Neural cell (in vitro differentiated cells): ENCODE results near the gene URB2. TPM values are rescaled to one million over a fixed set of nuclear protein-coding genes. Genes with fewer than 3 reads are reported as not detected.

Experiments used
- H2AFZ ChIP-seq: fragments of 200-600, 300-800 bp; sonication (generic), shearing (Covaris generic); 2 replicates; pipeline ENCODE4 v1.6.0; 2014; ENCODE audit warnings: low read depth, mild to moderate bottlenecking, antibody characterized with exemption, low read length, moderate library complexity
- H3F3A ChIP-seq: fragments of 200-600 bp; shearing (Covaris generic); 2 replicates; pipeline ENCODE4 v1.6.1; 2016; ENCODE audit warnings: mild to moderate bottlenecking, moderate library complexity, mixed read lengths, antibody characterized with exemption, low read length; ENCODE audit not compliant: insufficient read depth, poor library complexity, severe bottlenecking
- H3K27ac ChIP-seq: fragments of 200-600, 300-800 bp; sonication (generic), shearing (Covaris generic); 2 replicates; pipeline ENCODE4 v1.5.1; 2014; ENCODE audit warnings: mild to moderate bottlenecking, low read length, moderate library complexity
- H3K27me3 ChIP-seq: fragments of 300-800, 200-600 bp; sonication (generic), shearing (Covaris generic); 2 replicates; pipeline ENCODE4 v1.6.0; 2014; ENCODE audit warnings: mild to moderate bottlenecking, low read depth, low read length, moderate library complexity; ENCODE audit not compliant: insufficient read depth
- H3K36me3 ChIP-seq: fragments of 300-800, 200-600 bp; sonication (generic), shearing (Covaris generic); 2 replicates; pipeline ENCODE4 v1.5.1; 2014; ENCODE audit warnings: mild to moderate bottlenecking, antibody characterized with exemption, low read length, moderate library complexity; ENCODE audit not compliant: insufficient read depth
- H3K4me2 ChIP-seq: fragments of 300-800, 200-600 bp; sonication (generic), shearing (Covaris generic); 2 replicates; pipeline ENCODE4 v1.6.0; 2014; ENCODE audit warnings: mild to moderate bottlenecking, low read length
- H3K4me3 ChIP-seq: fragments of 300-800, 200-600 bp; sonication (generic), shearing (Covaris generic); 2 replicates; pipeline ENCODE4 v1.5.1; 2014; ENCODE audit warnings: mild to moderate bottlenecking, low read length, moderate library complexity
- H3K79me2 ChIP-seq: fragments of 200-600 bp; shearing (Covaris generic); replicated peaks from 2 replicates; pipeline ENCODE4 v1.6.0; 2014; ENCODE audit warnings: mild to moderate bottlenecking, low read length, moderate library complexity; ENCODE audit not compliant: insufficient read depth
- H3K9ac ChIP-seq: fragments of 300-800, 200-600 bp; sonication (generic), shearing (Covaris generic); 2 replicates; pipeline ENCODE4 v1.6.1; 2016; ENCODE audit warnings: mild to moderate bottlenecking, low read length, mixed read lengths
- H3K9me2 ChIP-seq: fragments of 200-600 bp; shearing (Covaris generic); 2 replicates; pipeline ENCODE4 v1.6.1; 2016; ENCODE audit warnings: mild to moderate bottlenecking, low read length, mixed read lengths; ENCODE audit not compliant: insufficient read depth
- H3K9me3 ChIP-seq: fragments of 200-600, 300-800 bp; sonication (generic), shearing (Covaris generic); 2 replicates; pipeline ENCODE4 v1.6.1; 2016; ENCODE audit warnings: mild to moderate bottlenecking, mixed run types, low read length, moderate library complexity, mixed read lengths
- H4K20me1 ChIP-seq: fragments of 200-600 bp; shearing (Covaris generic); 2 replicates; pipeline ENCODE4 v1.6.1; 2016; ENCODE audit warnings: mild to moderate bottlenecking, mixed run types; ENCODE audit not compliant: insufficient read depth
- CTCF ChIP-seq: fragments of 450-650 bp; IDR thresholded peaks from 2 replicates; pipeline ENCODE4 v1.5.1; 2014; ENCODE audit warnings: antibody characterized with exemption, mild to moderate bottlenecking, moderate library complexity; ENCODE audit not compliant: poor library complexity, severe bottlenecking
- EP300 ChIP-seq: fragments of 450-650 bp; conservative IDR thresholded peaks from 2 replicates; pipeline ENCODE4 v1.6.1; 2014; ENCODE audit warnings: antibody characterized with exemption, mild to moderate bottlenecking, moderate library complexity; ENCODE audit not compliant: poor library complexity, severe bottlenecking
- EZH2 ChIP-seq: fragments of 200-600, 300-800 bp; shearing (Covaris generic), sonication (generic); IDR thresholded peaks from 2 replicates; pipeline ENCODE4 v1.6.1; 2014; ENCODE audit warnings: antibody characterized with exemption, low read length, borderline replicate concordance, mild to moderate bottlenecking; ENCODE audit not compliant: insufficient read depth, poor library complexity, severe bottlenecking
- MXI1 ChIP-seq: fragments of 450-650 bp; conservative IDR thresholded peaks from 2 replicates; pipeline ENCODE4 v1.6.1; 2014; ENCODE audit warnings: antibody characterized with exemption, mild to moderate bottlenecking; ENCODE audit not compliant: poor library complexity, severe bottlenecking
- POLR2AphosphoS5 ChIP-seq: IDR thresholded peaks from 2 replicates; pipeline ENCODE4 v1.6.1; 2012
- RAD21 ChIP-seq: fragments of 450-650 bp; conservative IDR thresholded peaks from 2 replicates; pipeline ENCODE4 v1.6.1; 2014; ENCODE audit warnings: antibody characterized with exemption, mild to moderate bottlenecking, moderate library complexity
- REST ChIP-seq: IDR thresholded peaks from 2 replicates; pipeline ENCODE4 v1.6.1; 2012; ENCODE audit warnings: borderline replicate concordance
- SMC3 ChIP-seq: fragments of 450-650 bp; conservative IDR thresholded peaks from 2 replicates; pipeline ENCODE4 v1.6.1; 2014; ENCODE audit warnings: antibody characterized with exemption, mild to moderate bottlenecking, moderate library complexity; ENCODE audit not compliant: poor library complexity
- TAF1 ChIP-seq: IDR thresholded peaks from 2 replicates; pipeline ENCODE4 v1.6.1; 2012; ENCODE audit warnings: low read depth
- polyA plus RNA-seq: library from polyadenylated mRNA; depleted of rRNA; stranded (reverse); fragments of >200 nt; gene quantifications from 2 replicates; pipeline ENCODE4 v1.2.3, GENCODE V29; 2014

URB2 gene
- polyA plus RNA-seq, 1 donor from 2014 or later, result 5.7 TPM

GRCh38 chr1:229689273-229689672 is 63.2 kb downstream of the URB2 start:
- no peak overlapping the region for H3K27ac ChIP-seq
- H3K9me3 ChIP-seq, result no peaks in the 10 kb centered on the region

GRCh38 chr1:229689904-229690303 is 63.9 kb downstream of the URB2 start:
- no peaks in the 10 kb centered on the region for H3K79me2 ChIP-seq
- TF ChIP-seq POLR2AphosphoS5, result no peak
- TF ChIP-seq RAD21, result no peak
- no peak for TF ChIP-seq MXI1
- no peak for TF ChIP-seq EZH2
- TF ChIP-seq SMC3, result no peak
- no peak for TF ChIP-seq TAF1
- H3K4me2 ChIP-seq, result no peak overlapping the region
- no peak overlapping the region for H3K27ac ChIP-seq
- no peaks in the 10 kb centered on the region for H3K36me3 ChIP-seq
- no peaks in the 10 kb centered on the region for H3K27me3 ChIP-seq
- H3K9me2 ChIP-seq, result no peaks in the 10 kb centered on the region
- H4K20me1 ChIP-seq, result no peaks in the 10 kb centered on the region
- H2AFZ ChIP-seq, result no peak overlapping the region
- H3K4me3 ChIP-seq, result no peak overlapping the region
- H3K9ac ChIP-seq, result no peak overlapping the region
- no peaks in the 10 kb centered on the region for H3F3A ChIP-seq
- H3K9me3 ChIP-seq, result no peaks in the 10 kb centered on the region

More at GRCh38 chr1:229689273-229689672, 63.2 kb downstream of the URB2 start:
- Histone ChIP-seq H3K79me2 (no peaks in the 10 kb centered on the region), H3K4me3 (no peak overlapping the region), H3F3A (no peaks in the 10 kb centered on the region), H3K36me3 (no peaks in the 10 kb centered on the region), H3K4me2 (no peak overlapping the region), H3K9me2 (no peaks in the 10 kb centered on the region), H3K9ac (no peak overlapping the region), H4K20me1 (no peaks in the 10 kb centered on the region), H2AFZ (no peak overlapping the region), H3K27me3 (no peaks in the 10 kb centered on the region)
- TF ChIP-seq EZH2, result no peak
- no peak for TF ChIP-seq POLR2AphosphoS5
- TF ChIP-seq RAD21, result no peak
- TF ChIP-seq CTCF, result no peak
- TF ChIP-seq TAF1, result no peak
- no peak for TF ChIP-seq MXI1
- no peak for TF ChIP-seq REST
- no peak for TF ChIP-seq SMC3
- TF ChIP-seq EP300, result no peak
